HG03066 (cell line): ENCODE results near the gene LNX1.
"Not testable (repeated sequence)": the region's sequence is repeated elsewhere in the genome, so short reads cannot be mapped to it uniquely, and the experiment has no call there.

Source experiments
- ATAC-seq: cut with Tn5 transposase; IDR thresholded peaks from one replicate; pipeline ENCODE4 v1.9.1; 2021; ENCODE audit warnings: low read depth; ENCODE audit not compliant: unreplicated experiment

The LNX1 gene

GRCh38 chr4:53477636-53478035 is 113.7 kb downstream of the LNX1 start:
- ATAC-seq: no peak

GRCh38 chr4:53477038-53477565 is 114.2 kb downstream of the LNX1 start:
- no peak for ATAC-seq

- no peak for ATAC-seq
These were observed 114.9 kb downstream of the LNX1 start for GRCh38 chr4:53476232-53477037.

- ATAC-seq: not testable (repeated sequence)
These were observed 124.7 kb downstream of the LNX1 start for GRCh38 chr4:53466576-53466975.

GRCh38 chr4:53465891-53466290 is 125.4 kb downstream of the LNX1 start:
- ATAC-seq: no peak

- no peak for ATAC-seq
These were observed 126.0 kb downstream of the LNX1 start for GRCh38 chr4:53465281-53465680.

- ATAC-seq: no peak
These were observed 127.9 kb downstream of the LNX1 start for GRCh38 chr4:53463340-53463739.

- ATAC-seq: no peak
These were observed 130.0 kb downstream of the LNX1 start for GRCh38 chr4:53461244-53461643.

GRCh38 chr4:53459548-53459947 is 131.7 kb downstream of the LNX1 start:
- ATAC-seq: no peak

- no peak for ATAC-seq
These were observed 135.1 kb downstream of the LNX1 start for GRCh38 chr4:53456178-53456577.

- no peak for ATAC-seq
These were observed 135.5 kb downstream of the LNX1 start for GRCh38 chr4:53455766-53456165.

- no peak for ATAC-seq
These were observed 137.9 kb downstream of the LNX1 start for GRCh38 chr4:53453385-53453784.

GRCh38 chr4:53450773-53451172 is 140.5 kb downstream of the LNX1 start:
- ATAC-seq: no peak

GRCh38 chr4:53444954-53445353 is 146.3 kb downstream of the LNX1 start:
- no peak for ATAC-seq

- no peak for ATAC-seq
These were observed 149.7 kb downstream of the LNX1 start for GRCh38 chr4:53441564-53441963.

GRCh38 chr4:53436251-53436650 is 155.0 kb downstream of the LNX1 start:
- no peak for ATAC-seq

- no peak for ATAC-seq
These were observed 158.5 kb downstream of the LNX1 start for GRCh38 chr4:53432528-53433424.

GRCh38 chr4:53431052-53431451 is 160.2 kb downstream of the LNX1 start:
- ATAC-seq: no peak

GRCh38 chr4:53427366-53427765 is 163.9 kb downstream of the LNX1 start:
- ATAC-seq: no peak

GRCh38 chr4:53424280-53424679 is 167.0 kb downstream of the LNX1 start:
- ATAC-seq: no peak

GRCh38 chr4:53422367-53422766 is 168.9 kb downstream of the LNX1 start:
- no peak for ATAC-seq
